Activated naive CD8-positive, alpha-beta T cell treated with anti-CD3 and anti-CD28 coated beads, Interleukin-2, amount 10 ng/mL, durations not matched to agents 7 days and 5 days (primary cell): ENCODE measurements around the gene CLCF1. TPM values are rescaled to one million over a fixed set of nuclear protein-coding genes. Genes with fewer than 3 reads are reported as not detected.
"Not testable (repeated sequence)": the region's sequence is repeated elsewhere in the genome, so short reads cannot be mapped to it uniquely, and the experiment has no call there.

Source experiments
- ATAC-seq: fragments of 150-1000 bp; cut with Tn5 transposase; one replicate; pipeline ENCODE4 v1.10.0; 2021; ENCODE audit warnings: low read depth, moderate library complexity
- POLR2A ChIA-PET: fragments of 350-600 bp; sonication (Branson Sonifier 250); formaldehyde crosslinking; loops from one replicate; lab custom pipeline; 2021; ENCODE audit warnings: antibody characterized with exemption; lab: Charles Lee
- DNase-seq: peaks from one replicate; pipeline ENCODE4 v3.0.0; 2021
- H3K27ac Mint-ChIP-seq: one replicate; pipeline ENCODE4 v1.8.0; 2022; ENCODE audit warnings: mild to moderate bottlenecking, mixed read lengths
- H3K27me3 Mint-ChIP-seq: one replicate; pipeline ENCODE4 v1.8.0; 2022; ENCODE audit warnings: mild to moderate bottlenecking, moderate library complexity, mixed read lengths
- H3K36me3 Mint-ChIP-seq: one replicate; pipeline ENCODE4 v1.8.0; 2021; ENCODE audit warnings: mild to moderate bottlenecking, mixed read lengths
- H3K4me1 Mint-ChIP-seq: one replicate; pipeline ENCODE4 v1.8.0; 2021; ENCODE audit warnings: mixed read lengths
- H3K4me3 Mint-ChIP-seq: one replicate; pipeline ENCODE4 v1.8.0; 2022; ENCODE audit warnings: mild to moderate bottlenecking, moderate library complexity, mixed read lengths
- H3K9me3 Mint-ChIP-seq: one replicate; pipeline ENCODE4 v1.8.0; 2021; ENCODE audit warnings: mixed read lengths
- total RNA-seq, 2 experiments: library from RNA; stranded (reverse); gene quantifications; one replicate each; pipeline ENCODE4 v1.2.3, GENCODE V29; 2021

Gene CLCF1
- total RNA-seq, 2 experiments from 2014 or later, result 4.3 to 4.7 TPM

DNA sequence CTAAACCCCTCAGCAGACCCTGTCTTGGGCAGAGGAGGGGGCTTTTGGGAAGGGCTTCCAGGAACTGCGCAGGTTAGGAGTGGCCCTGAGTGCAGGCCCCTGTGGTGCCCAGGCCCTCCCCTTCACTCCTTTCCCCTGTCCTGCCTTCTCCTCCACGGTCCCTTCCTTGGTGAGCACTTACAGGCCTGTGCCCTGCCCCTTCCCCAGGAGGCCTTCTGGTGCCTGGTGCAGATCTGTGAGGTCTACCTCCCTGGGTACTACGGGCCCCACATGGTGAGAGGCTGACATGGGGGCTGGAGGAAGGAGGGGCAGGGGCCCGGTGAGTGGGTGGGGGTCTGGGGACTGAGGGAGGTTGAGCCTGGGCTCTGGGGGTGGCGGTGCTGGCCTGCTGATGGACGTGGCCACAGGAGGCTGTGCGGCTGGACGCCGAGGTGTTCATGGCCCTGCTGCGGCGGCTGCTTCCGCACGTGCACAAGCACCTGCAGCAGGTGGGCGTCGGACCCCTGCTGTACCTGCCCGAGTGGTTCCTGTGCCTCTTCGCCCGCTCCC lies 33.1 kb upstream of the CLCF1 start:
- H3K27ac Mint-ChIP-seq, result peak overlapping the region; percentile 95
- peaks cover 40% of the 10 kb centered on the region for H3K36me3 Mint-ChIP-seq
- POLR2A ChIA-PET, result interaction anchor here (0.7 to 3.5 kb wide), 13 partner anchors 10 to 119 kb away, joined by 3 to 181 read pairs (median 4); partner anchors contain the start of genes CDK2AP2, PTPRCAP, RAD9A and RPS6KB2
- no peak for ATAC-seq
- H3K9me3 Mint-ChIP-seq, result no peaks in the 10 kb centered on the region
- H3K4me3 Mint-ChIP-seq, result peak overlapping the region; percentile 98
- DNase-seq, result no peak
- H3K27me3 Mint-ChIP-seq, result no peaks in the 10 kb centered on the region
- peaks cover 55% of the 10 kb centered on the region for H3K4me1 Mint-ChIP-seq

GRCh38 chr11:67405688-67406339 lies 32.4 kb upstream of the CLCF1 start:
- H3K27ac Mint-ChIP-seq, result peak overlapping the region; percentile 95
- POLR2A ChIA-PET, result interaction anchor here (0.5 to 12.5 kb wide), 11 partner anchors 10 to 117 kb away, joined by 3 to 491 read pairs (median 19); partner anchors contain the start of genes AIP, CARNS1, POLD4 and PTPRCAP
- H3K4me1 Mint-ChIP-seq, result peaks cover 48% of the 10 kb centered on the region
- peaks cover 40% of the 10 kb centered on the region for H3K36me3 Mint-ChIP-seq
- H3K27me3 Mint-ChIP-seq, result no peaks in the 10 kb centered on the region
- ATAC-seq (no peak), DNase-seq (peak; percentile 54)
- no peaks in the 10 kb centered on the region for H3K9me3 Mint-ChIP-seq
- peak overlapping the region; percentile 98 for H3K4me3 Mint-ChIP-seq

DNA sequence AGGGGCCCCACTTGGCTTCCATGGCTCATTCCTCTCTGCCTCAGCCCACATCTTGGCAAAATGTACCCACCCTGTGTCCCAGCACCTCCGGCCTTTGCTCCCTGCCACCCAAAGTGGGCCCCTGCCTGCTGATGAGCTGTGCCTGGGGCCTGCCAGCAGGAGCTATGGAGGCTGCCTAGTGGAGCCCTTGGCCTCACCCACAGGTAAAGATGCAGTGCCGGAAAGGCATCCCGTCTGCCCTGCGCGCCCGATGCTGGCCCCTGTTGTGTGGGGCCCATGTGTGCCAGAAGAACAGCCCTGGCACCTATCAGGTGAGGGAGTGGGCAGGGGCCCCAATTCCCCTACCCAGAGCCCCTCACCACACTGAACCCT lies 31.8 kb upstream of the CLCF1 start:
- Mint-ChIP-seq H3K36me3 (peaks cover 44% of the 10 kb centered on the region), H3K27me3 (no peaks in the 10 kb centered on the region), H3K27ac (peak overlapping the region; percentile 95), H3K4me3 (peak overlapping the region; percentile 98), H3K4me1 (peaks cover 48% of the 10 kb centered on the region), H3K9me3 (no peaks in the 10 kb centered on the region)
- ATAC-seq, result no peak
- DNase-seq, result peak; percentile 63
- POLR2A ChIA-PET, result interaction anchor here (0.5 to 12.5 kb wide), 12 partner anchors 9 to 132 kb away, joined by 3 to 491 read pairs (median 16); partner anchors contain the start of genes AIP, CARNS1, POLD4 and PTPRCAP

GRCh38 chr11:67404515-67405195 lies 31.3 kb upstream of the CLCF1 start:
- peak; percentile 2 for ATAC-seq
- peak; percentile 66 for DNase-seq
- peaks cover 43% of the 10 kb centered on the region for H3K36me3 Mint-ChIP-seq
- H3K4me3 Mint-ChIP-seq, result peak overlapping the region; percentile 98
- H3K27ac Mint-ChIP-seq, result peak overlapping the region; percentile 95
- H3K9me3 Mint-ChIP-seq, result no peaks in the 10 kb centered on the region
- no peaks in the 10 kb centered on the region for H3K27me3 Mint-ChIP-seq
- POLR2A ChIA-PET, result interaction anchor here (0.6 to 12.5 kb wide), 17 partner anchors 8 to 256 kb away, joined by 3 to 491 read pairs (median 7); partner anchors contain the start of genes AIP, CARNS1, CDK2AP2 and CORO1B
- H3K4me1 Mint-ChIP-seq, result peaks cover 46% of the 10 kb centered on the region

DNA sequence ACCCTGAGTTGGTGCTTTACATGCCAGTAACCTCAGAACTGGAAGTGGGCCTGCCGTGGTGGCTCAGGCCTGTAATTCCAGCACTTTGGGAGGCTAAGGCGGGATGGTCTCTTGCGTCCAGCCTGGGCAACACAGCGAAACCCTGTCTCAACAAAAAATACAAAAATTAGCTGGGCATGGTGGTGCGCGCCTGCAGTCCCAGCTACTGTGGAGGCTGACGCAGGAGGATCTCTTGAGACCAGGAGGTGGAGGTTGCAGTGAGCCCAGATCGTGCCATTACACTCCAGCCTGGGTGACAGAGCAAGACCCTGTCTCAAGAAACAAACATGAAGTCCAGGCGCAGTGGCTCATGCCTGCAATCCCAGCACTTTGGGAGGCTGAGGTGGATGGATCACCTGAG lies 29.7 kb upstream of the CLCF1 start:
- H3K9me3 Mint-ChIP-seq, DNase-seq, H3K27me3 Mint-ChIP-seq, ATAC-seq: not testable (repeated sequence)
- Mint-ChIP-seq H3K27ac (peak overlapping the region; percentile 95), H3K36me3 (peaks cover 44% of the 10 kb centered on the region), H3K4me1 (peaks cover 40% of the 10 kb centered on the region), H3K4me3 (peak overlapping the region; percentile 98)
- POLR2A ChIA-PET, result interaction anchor here (0.6 to 12.5 kb wide), 21 partner anchors 8 to 1078 kb away, joined by 3 to 491 read pairs (median 9); partner anchors contain the start of genes AIP, ANKRD13D, CARNS1 and CDK2AP2

DNA sequence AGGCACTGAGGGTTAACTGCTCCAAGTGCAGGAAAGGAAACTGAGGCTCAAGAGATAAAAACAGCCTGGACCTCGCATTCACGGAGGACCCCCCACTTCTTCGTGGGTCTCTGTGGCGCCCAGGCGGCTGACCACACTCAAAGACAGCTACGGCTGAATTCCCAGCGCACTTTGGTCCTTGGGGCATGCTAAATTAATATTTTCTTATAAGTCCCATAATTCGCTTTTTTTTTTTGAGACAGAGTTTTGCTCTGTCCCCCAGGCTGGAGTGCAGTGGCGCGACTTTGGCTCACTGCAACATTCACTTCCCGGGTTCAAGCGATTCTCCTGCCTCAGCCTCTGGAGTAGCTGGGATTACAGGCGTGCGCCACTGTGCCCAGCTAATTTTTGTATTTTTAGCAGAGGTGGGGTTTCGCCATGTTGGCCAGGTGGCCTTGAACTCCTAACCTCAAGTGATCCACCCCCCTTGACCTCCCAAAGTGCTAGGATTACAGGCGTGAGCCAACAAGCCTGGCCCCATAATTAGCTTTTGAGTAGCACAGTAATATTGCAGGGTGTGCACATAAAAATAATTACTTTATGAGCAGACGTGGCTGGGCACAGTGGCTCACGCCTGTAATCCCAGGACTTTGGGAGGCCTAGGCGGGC lies 28.9 kb upstream of the CLCF1 start:
- H3K4me3 Mint-ChIP-seq, result peak overlapping the region; percentile 98
- H3K9me3 Mint-ChIP-seq, ATAC-seq, H3K27me3 Mint-ChIP-seq, DNase-seq: not testable (repeated sequence)
- peaks cover 40% of the 10 kb centered on the region for H3K4me1 Mint-ChIP-seq
- POLR2A ChIA-PET, result interaction anchor here (0.7 to 12.5 kb wide), 24 partner anchors 11 to 1788 kb away, joined by 3 to 491 read pairs (median 7); partner anchors contain the start of genes AIP, CARNS1, CDK2AP2 and PITPNM1
- peak overlapping the region; percentile 95 for H3K27ac Mint-ChIP-seq
- peaks cover 47% of the 10 kb centered on the region for H3K36me3 Mint-ChIP-seq

DNA sequence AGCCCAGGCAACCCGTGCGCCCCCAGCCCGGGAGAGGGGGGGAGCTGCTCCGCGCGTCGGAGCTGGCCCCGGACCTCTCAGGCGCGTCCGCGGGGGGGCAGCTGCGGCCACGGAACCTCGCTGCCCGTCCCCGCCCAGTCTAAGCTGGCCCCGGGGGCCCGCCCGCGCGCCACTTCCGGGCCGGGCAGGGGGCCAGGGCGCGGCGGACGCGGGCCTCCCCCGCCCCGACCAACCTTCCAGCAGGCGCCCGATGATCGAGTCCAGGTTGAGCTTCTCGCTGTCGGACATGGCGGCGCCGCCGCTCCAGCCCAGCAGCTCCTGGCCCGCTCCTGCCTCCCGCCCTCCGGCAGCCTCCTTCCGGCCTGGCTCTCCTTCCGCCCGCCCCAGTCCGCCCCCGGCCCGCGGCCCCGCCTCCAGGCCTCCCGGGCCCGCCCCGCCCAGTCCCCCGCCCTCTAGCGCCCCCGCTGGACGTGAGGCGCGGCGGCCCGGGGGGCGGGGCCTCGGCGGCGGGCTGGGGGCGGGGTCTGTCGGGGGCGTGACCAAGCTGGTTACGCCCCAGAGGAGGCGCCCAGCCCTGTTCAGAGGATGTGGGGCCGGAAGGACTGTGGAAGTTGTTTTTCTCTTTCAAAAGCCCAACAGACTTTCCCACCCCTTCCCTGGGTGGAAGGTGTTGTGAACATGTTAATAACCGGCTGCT lies 28.2 kb upstream of the CLCF1 start, which contains the start of gene PPP1CA:
PPP1CA (minus strand) TSS at position 364 of the 697 bp plus-strand sequence; CDS start at position 288, 76 bp downstream.
- Mint-ChIP-seq H3K4me3 (peak within 1 kb of the TSS; percentile 98), H3K27me3 (no peaks in the 10 kb centered on the region), H3K27ac (peak within 1 kb of the TSS; percentile 95), H3K4me1 (peaks cover 40% of the 10 kb centered on the region), H3K36me3 (peaks cover 44% of the 10 kb centered on the region), H3K9me3 (no peaks in the 10 kb centered on the region)
- DNase-seq (peak; percentile 98), ATAC-seq (peak; percentile 55)
- POLR2A ChIA-PET, result interaction anchor here (0.8 to 12.5 kb wide), 25 partner anchors 10 to 1787 kb away, joined by 3 to 491 read pairs (median 5); partner anchors contain the start of genes AIP, CARNS1, CDK2AP2 and NUDT8

DNA sequence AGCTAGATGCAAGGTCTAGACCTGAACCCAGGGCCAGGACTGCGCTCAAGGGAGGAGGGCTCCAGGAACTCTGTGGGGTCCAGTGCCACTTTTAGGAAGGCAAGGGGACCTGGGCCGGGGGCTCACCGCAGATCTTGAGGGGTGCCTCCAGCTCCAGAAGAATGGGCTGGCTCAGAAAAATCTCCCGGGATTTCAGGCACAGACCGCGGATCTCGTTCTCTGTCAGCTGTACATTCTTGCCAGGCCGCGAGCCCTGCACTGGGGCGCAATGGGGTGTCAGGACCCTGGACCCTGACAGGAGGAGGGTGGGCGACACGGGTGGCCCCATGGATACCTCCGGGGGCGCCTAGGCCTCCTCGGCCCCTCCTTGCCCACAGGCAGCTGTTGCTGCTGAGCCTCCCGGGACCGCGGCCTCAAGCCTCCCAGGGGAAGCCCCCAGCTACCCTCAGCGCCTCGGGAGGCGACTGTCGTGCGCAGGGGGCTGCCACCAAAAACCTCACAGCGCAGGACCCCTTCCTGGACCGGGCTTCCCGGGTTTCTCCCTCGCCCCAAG lies 27.6 kb upstream of the CLCF1 start:
- DNase-seq, result no peak

GRCh38 chr11:67400251-67400941 lies 27.0 kb upstream of the CLCF1 start:
- Mint-ChIP-seq H3K36me3 (peaks cover 37% of the 10 kb centered on the region), H3K9me3 (no peaks in the 10 kb centered on the region), H3K4me3 (peak overlapping the region; percentile 93), H3K27ac (peak overlapping the region; percentile 84), H3K4me1 (peaks cover 39% of the 10 kb centered on the region), H3K27me3 (no peaks in the 10 kb centered on the region)
- ATAC-seq, result no peak
- POLR2A ChIA-PET, result interaction anchor here (1.2 to 12.5 kb wide), 14 partner anchors 8 to 113 kb away, joined by 3 to 491 read pairs (median 22); partner anchors contain the start of genes AIP, CARNS1, PITPNM1 and POLD4
- no peak for DNase-seq

More for the DNA sequence above, 27.6 kb upstream of the CLCF1 start:
- Mint-ChIP-seq H3K27me3 (no peaks in the 10 kb centered on the region), H3K9me3 (no peaks in the 10 kb centered on the region), H3K27ac (peak overlapping the region; percentile 84), H3K4me3 (peak overlapping the region; percentile 93), H3K36me3 (peaks cover 41% of the 10 kb centered on the region), H3K4me1 (peaks cover 39% of the 10 kb centered on the region)
- no peak for ATAC-seq
- POLR2A ChIA-PET, result interaction anchor here (0.8 to 12.5 kb wide), 24 partner anchors 8 to 1786 kb away, joined by 3 to 491 read pairs (median 7); partner anchors contain the start of genes AIP, CARNS1, CDK2AP2 and NUDT8

DNA sequence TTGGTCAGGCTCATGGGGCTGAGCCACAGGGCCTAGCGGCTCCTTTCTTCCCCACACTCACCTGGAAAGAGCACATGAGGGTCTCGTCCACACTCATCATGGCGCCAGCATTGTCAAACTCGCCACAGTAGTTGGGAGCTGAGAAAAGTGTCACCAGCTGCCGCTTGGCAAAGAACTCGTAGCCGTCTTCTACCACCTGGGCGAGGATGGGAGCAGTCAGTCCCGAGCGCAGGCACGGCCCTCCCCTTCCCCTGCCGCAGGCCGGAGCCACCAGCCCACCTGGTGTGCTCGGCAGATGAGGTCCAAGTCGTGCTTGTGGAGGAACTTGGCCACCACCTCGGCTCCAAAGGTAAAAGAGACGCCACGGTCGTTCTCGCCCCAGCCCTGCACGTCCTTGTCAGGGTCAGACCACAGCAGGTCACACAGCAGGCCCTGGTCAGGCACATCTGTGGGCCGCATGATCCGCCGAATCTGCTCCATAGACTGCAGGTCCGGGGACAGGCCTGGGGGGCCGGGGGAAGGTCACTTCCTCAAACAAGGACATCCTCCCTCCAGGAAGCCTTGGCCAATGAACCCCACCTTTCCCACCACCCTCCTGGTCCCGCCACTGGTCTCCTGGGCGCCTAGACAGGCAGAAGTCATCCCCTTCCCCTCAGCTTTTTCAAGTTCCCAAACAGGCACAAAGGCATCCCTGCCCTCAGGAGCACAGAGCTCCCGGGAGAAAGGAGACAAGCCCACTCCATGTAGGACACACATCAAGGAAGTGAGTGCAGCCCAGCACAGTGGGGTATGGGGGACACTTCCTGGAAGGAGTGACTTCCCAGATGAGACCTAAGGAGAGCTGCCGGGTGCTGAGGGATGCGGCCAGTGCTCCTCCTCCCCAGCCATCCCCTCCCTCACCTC lies 25.5 kb upstream of the CLCF1 start:
- ATAC-seq, result no peak
- DNase-seq, result no peak
- Mint-ChIP-seq H3K27me3 (no peaks in the 10 kb centered on the region), H3K27ac (peak overlapping the region; percentile 56), H3K9me3 (no peaks in the 10 kb centered on the region), H3K36me3 (peaks cover 28% of the 10 kb centered on the region), H3K4me1 (peaks cover 35% of the 10 kb centered on the region), H3K4me3 (peak overlapping the region; percentile 93)
- POLR2A ChIA-PET, result interaction anchor here (0.6 to 12.5 kb wide), 8 partner anchors 9 to 86 kb away, joined by 3 to 491 read pairs (median 36); partner anchors contain the start of genes AIP, CARNS1, POLD4 and PTPRCAP
